GM10248 (cell line): ENCODE results near the gene MEG3.

Source experiments
- CTCF ChIA-PET: fragments of 300-600 bp; sonication (Branson Sonifier 250); formaldehyde crosslinking; extraction: SDS; loops from one replicate; lab custom pipeline; 2021; ENCODE audit warnings: antibody characterized with exemption; lab: Yijun Ruan, JAX
- POLR2A ChIA-PET: fragments of 350-650 bp; sonication (Branson Sonifier 250); formaldehyde crosslinking; extraction: SDS; loops from one replicate; lab custom pipeline; 2020; ENCODE audit warnings: antibody characterized with exemption; lab: Yijun Ruan, JAX
- DNase-seq: peaks from one replicate; pipeline ENCODE4 v3.0.0; 2012; ENCODE audit errors: extremely low spot score
- CTCF ChIP-seq: IDR thresholded peaks from 2 replicates; pipeline ENCODE4 v1.5.1; 2012; ENCODE audit warnings: mild to moderate bottlenecking, low read depth; ENCODE audit errors: extremely low read depth, missing control alignments, control extremely low read depth

MEG3 gene

GRCh38 chr14:100788517-100788916 is 37.4 kb upstream of the MEG3 start:
- no peak for TF ChIP-seq CTCF
- ChIA-PET CTCF (no interaction called here), POLR2A (no interaction called here)
- no peak for DNase-seq

GRCh38 chr14:100788942-100789341 is 37.0 kb upstream of the MEG3 start:
- no peak for DNase-seq
- no peak for TF ChIP-seq CTCF
- CTCF ChIA-PET: no interaction called here
- POLR2A ChIA-PET: no interaction called here

GRCh38 chr14:100789460-100790417 is 36.2 kb upstream of the MEG3 start:
- no peak for TF ChIP-seq CTCF
- no peak for DNase-seq
- POLR2A ChIA-PET: no interaction called here
- CTCF ChIA-PET: no interaction called here

GRCh38 chr14:100790502-100791347 is 35.2 kb upstream of the MEG3 start:
- DNase-seq: no peak
- no peak for TF ChIP-seq CTCF
- ChIA-PET CTCF (no interaction called here), POLR2A (no interaction called here)

- ChIA-PET CTCF (no interaction called here), POLR2A (no interaction called here)
- no peak for TF ChIP-seq CTCF
- DNase-seq: no peak
Observed at GRCh38 chr14:100791348-100791735, 34.6 kb upstream of the MEG3 start.

- TF ChIP-seq CTCF: no peak
- no peak for DNase-seq
- POLR2A ChIA-PET: no interaction called here
- CTCF ChIA-PET: no interaction called here
Observed at GRCh38 chr14:100791995-100792394, 33.9 kb upstream of the MEG3 start.
